Astrocyte of the hippocampus (primary cell): Measurements from ENCODE around the gene DUS2.
A peak's percentile ranks its signal among the peaks of the same experiment; 100 is the strongest.
"Not testable (repeated sequence)": the region's sequence is repeated elsewhere in the genome, so short reads cannot be mapped to it uniquely, and the experiment has no call there.

Experiments
- DNase-seq: peaks from one replicate; pipeline ENCODE4 v3.0.0; 2011; ENCODE audit warnings: low read depth, low spot score

DUS2 gene

DNA sequence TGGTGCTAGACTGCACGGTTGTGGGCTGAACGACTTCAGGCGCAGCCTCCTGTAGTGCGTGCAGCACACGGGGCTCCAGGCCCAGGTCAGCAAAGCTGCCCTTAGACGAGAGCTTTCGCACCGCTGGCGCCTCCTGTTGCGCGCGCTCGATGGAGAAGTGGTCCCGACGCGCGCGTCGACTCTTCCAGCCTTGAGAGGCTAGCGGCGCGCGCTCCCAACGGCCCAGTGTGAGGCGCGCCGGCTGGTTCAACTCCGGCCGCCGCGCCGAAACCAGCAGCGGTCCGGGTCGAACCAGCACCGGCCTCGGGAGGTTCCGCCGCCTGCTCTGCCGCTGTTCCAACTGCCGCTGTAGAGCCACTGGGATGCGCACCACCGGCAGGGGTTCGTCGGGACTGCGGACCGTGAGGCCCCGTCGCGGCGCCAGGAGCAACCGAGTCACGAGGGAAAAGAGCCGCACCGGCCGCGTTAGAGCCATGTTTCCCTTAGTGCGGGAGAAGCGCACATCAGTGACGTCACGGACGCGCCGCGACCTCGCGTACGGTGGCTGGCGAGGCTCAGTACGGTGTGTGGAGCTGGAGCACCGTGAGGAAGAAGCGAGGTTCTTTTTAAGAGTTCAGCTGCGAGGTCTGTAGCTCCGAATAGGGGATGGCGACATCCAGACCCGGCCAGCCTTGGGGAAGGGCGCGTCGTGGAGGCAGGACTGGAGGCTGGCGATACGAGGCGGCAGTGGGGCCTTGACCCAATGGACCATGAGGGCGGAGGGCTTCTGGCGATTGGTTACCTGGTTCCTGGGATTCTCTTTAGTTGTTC, at the start of gene DUS2, which contains the start of gene DDX28:
TSS of gene DUS2 (plus strand) at position 557 of the 810 bp plus-strand sequence. CDS start 14,740 bp downstream, outside the sequence.
TSS of gene DDX28 (minus strand) at position 505 of the 810 bp plus-strand sequence. CDS start at position 475, 30 bp downstream.
- peak; percentile 98 for DNase-seq

DNA sequence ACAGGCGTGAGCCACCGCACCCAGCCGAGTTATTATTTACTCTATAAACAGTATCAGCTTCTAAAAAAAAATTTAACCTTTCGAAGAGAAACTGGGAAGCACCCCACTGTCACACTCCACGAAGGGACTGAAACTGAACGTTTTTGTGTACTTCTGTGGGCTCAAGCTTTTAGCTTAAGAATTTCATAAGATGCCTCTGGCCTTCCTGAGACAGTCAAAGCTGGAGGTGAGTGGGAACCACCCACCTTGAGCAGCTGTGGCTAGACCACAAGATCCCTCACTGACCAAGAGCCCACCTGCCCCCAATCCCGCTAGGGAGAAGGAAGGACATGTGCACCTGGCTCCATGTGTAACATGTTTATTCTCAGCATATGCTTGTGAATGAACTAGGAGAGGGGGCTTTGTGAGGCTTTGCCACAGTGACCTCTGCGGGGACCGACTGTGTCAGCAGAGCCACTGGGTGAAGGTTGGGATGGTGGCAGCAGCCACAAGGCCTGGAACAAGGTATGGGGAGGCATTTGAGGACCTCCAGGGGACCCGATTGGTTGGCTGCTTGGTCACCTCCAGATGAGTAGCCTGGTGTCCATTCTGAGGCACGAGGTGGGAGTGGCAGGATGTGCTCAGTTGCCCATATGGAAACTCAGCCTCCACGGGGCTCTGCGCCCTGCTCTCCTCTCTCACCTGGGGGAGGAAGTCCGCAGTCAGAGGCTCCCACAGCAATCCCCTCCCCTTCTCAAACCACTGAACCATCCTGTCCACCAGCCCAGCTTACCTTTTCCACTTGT, 47.6 kb upstream of the DUS2 start:
- DNase-seq, result no peak

DNA sequence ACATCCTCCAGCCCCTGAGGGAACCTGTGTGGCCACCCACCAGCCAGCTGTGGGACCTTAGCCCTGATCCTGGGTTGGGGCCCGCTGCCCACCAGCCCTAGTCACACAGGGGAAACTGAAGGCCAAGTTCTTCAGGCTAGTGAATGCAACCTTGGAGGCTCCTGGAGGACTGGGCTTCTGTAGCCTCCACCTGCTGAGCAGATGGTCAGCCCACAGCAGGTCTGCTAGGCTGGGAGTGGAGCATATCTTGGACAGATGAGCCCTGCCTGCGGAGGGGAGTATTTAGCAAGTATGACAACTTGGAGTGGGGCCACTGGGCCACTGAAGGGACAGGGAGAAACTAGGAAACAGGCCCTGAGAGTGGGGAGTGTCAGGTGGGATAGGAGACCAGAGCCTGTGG, 46.9 kb upstream of the DUS2 start:
- no peak for DNase-seq

DNA sequence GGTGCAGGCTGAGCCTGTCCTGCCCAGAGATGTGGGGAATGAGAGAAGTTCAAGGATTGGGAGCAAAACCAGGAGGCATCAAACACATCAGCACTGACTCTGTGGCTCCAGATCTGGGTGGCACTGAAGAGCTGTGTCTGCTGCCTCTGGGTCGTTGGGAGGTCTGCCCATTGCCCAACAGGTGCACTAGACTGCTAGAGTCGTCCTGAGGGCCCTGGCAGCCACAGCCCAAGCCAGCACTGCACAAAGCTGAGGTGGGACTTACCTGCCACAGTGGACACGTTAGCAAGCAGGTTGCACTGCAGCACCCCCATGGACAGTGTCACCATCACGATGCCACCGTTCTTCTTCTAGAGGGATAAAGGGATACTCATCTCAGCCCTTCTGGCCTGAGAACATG, 46.1 kb upstream of the DUS2 start:
- no peak for DNase-seq

DNA sequence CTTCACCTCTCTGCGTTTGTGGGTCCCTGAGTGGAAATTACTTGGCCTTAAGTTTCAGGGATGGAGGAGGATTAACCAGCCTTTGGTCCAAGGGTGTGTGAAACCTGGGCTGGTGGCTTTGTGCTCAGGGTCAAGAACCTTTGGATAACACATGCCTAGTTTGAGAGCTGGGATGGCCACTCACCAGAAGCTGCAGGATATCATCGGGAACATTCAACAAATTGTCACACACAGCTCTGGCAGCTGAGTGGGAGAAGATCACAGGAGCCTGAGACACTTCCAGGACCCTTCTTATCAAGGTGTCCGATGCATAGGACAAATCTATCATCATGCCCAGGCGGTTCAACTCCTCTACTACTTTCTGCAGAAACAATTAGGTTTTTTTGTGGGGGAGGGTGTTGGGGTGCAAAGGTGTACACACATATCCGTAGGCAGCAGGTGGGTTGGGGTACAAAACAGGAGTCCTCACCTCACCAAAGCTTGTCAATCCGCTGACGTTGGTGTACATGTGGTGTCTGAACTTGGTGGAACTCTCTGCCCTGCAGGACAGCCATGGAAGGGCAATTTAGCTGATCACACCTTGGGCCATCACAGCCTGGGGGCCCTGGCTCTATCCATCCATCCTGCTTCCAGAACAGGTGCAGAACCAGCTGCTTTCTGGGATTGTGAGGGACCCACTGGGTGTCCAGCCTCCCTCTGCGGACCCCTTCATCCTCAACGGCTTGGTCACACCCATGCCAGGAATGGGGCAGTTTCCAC, 45.4 kb upstream of the DUS2 start:
- DNase-seq, result no peak

DNA sequence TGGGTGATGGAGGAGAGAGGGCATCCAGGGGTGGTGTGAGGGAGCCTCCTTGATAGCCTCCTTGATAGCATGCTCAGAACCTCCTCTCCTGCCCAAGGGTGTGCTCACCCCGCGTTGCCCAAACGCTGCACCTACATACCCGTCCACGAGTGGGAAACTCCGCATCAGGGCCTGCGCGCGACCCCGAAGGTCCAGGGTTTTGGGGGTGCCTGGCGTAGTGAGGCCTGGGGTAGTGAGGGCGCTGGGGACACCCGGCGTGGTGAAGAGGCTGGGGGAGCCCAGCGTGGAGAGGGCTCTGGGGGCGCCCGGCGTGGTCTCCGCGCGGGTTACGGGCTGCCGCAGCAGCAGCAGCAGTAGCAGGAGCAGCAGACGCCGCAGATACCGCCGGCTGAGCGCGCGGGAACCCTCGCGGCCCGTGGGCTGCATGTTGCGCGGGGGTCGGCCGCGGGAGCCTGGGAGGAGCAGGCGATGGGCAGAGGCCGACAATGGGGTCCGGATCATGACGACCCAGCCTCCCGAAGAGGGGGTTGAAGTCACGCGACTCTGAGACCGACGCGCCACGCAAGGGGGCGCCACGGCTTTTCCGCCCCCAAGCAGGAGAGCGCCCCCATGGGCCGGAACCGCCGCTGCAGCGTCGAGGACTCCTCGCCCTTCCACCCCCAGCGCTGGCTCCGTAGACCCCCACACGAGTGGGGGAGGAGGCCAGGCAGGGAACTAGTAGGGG, 43.0 kb upstream of the DUS2 start, which contains the start of gene DPEP3:
TSS of gene DPEP3 (minus strand) at position 545 of the 724 bp plus-strand sequence. CDS start at position 426, 119 bp downstream.
- DNase-seq, result no peak

DNA sequence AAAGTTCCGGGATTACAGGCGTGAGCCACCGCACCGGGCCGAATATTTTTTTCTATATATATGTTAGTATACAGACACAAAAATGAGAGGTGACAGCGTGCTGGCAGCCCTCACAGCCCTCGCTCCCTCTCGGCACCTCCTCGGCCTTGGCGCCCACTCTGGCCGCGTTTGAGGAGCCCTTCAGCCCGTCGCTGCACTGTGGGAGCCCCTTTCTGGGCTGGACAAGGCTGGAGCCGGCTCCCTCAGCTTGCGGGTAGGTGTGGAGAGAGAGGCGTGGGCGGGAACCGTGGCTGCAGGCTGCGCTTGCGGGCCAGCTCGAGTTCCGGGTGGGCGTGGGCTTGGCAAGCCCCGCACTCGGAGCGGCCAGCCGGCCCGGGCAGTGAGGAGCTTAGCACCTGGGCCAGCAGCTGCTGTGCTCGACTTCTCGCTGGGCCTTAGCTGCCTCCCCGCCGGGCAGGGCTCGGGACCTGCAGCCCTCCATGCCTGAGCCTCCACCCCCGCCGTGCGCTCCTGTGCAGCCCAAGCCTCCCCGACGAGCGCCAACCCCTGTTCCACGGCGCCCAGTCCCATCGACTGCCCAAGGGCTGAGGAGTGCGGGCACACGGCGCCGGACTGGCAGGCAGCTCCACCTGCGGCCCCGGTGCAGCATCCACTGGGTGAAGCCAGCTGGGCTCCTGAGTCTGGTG, 40.9 kb upstream of the DUS2 start:
- DNase-seq, result no peak

DNA sequence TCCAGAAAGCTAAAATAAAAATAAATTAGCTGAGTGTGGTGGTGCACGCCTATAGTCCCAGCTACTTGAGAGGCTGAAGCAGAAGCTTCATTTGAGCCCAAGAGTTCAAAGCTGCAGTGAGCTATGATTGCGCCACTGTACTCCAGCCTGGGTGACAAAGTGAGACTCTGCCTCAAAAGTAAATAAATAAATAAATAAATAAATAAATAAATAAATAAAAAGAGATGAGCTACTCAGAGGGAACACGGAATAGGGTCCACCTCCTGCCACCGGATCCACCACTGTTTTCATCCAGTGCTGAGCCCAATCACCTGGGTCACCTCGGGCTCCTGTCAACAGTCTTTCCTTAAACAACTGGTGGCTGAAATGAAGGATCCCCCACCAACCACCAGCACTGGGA, 36.1 kb upstream of the DUS2 start:
- no peak for DNase-seq

DNA sequence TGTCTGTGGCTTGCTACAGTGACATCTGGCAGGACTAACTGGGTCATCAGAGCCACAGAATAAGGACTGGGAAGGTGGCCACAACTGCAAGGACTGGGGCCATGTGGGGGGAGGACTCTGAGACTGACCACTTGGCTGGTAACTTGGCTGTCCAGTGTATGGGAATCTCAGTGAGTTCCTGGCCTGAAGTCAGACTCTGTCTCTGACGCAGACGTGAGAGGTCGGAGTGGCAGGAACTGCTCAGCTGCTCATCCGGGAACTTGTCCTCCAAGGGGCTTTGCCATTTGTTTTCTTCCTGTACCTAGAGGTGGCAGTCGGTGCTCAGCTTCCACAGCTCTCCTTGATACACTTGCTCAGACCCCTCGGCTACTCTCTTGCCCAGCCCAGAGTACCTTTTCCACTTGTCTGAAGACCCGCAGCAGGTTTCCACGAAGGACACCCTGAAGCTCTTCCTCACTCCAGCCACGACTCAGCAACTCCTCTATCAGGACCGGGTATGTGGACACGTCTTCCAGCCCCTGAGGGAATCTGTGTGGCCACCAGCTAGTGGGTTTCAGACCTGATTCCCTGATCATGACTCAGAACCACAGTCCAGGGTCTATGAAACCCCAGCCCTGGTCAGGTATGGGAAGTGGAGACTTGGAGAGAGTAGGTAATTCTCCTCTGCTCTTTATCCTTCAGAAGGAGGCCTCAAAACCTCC, 35.5 kb upstream of the DUS2 start:
- peak; percentile 45 for DNase-seq

DNA sequence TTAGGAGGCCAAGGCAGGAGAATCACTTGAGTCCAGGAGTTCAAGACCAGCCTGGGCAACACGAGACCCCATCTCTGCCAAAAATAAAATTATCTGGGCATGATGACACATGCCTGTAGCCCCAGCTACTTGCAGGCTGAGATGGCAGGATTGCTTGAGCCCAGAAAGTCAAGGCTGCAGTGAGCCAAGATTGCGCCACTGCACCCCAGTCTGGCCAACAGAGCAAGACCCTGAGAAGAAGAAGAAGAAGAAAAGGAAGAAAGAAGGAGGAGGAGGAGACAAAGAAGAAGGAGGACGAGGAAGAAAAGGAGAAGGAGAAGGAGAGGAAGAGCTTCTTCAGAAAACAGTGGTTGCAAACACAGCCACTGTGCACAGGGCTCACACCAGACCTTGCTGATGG, 34.4 kb upstream of the DUS2 start:
- DNase-seq, result no peak

DNA sequence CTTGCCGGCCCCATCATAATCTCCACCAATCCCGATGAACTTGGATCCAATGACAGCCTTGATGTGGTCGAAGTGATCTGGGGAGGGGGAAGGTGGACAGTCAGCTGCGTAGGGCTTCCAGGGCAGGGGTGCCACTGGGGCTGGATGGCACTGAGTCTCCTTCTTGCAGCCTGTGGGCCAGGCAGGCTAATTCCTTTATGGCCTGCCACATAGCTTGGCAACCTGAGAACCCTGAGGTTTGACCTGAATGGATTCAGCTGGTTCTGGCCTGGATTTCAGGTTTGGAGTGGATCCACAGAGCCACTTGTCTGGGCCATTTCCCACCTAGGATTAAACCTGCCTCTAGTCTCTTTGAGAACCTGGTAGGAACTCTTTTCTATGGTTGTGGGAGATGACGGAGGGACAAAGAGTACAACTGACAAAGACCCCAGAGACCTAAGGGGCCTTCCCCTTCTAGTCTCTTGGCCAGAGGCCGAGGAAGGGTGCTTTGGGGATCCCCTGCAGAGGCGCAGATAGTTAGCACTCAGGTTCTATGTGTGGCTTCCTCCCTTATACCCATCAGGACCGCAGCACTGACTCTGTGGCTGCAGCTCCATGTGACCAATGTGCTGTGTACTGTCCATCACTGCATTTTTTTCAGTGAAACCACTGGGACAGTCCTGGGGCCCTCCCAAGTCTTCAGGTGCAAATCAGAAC, 33.6 kb upstream of the DUS2 start:
- DNase-seq, result no peak

DNA sequence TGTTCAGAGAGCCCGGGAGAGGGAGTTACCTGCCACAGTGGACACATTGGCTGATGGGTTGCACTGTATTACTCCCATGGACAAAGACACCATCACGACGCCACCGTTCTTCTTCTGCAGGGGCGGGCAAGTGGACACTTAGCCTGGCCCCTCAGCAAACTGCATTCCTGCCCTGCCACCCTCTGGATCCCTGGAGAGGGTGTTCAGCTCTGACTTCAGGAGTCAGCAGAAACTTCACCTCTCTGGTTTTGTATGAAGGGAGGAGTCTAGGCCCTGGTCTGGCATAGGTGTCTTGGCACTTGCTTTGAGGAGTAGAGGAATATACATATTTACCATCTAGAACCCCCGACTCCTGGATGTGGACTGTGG, 33.1 kb upstream of the DUS2 start:
- no peak for DNase-seq

DNA sequence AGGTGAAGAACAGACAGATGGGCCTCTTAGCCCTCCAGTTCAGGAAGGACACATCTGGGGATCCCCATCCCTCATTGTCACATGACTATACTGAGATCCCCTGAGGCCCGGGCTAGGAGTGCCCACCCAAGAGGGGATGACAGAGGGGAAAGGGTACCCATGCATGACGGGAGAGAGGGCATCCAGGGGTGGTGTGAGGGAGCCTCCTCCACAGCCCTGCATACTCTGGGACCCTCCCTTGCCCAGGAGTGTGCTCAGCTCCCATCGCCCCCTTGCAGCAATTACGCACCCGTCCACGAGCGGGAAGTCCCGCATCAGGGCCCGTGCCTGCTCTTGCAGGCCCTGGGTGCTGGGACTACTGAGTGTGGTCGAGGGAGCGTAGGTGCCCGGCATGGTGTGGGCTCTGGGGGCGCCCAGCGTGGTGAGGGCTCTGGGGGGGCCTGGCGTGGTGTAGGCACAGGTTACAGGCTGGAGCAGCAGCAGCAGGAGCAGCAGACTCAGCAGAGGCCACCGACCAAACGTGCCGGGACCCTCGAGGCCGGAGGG, 30.4 kb upstream of the DUS2 start:
- no peak for DNase-seq

DNA sequence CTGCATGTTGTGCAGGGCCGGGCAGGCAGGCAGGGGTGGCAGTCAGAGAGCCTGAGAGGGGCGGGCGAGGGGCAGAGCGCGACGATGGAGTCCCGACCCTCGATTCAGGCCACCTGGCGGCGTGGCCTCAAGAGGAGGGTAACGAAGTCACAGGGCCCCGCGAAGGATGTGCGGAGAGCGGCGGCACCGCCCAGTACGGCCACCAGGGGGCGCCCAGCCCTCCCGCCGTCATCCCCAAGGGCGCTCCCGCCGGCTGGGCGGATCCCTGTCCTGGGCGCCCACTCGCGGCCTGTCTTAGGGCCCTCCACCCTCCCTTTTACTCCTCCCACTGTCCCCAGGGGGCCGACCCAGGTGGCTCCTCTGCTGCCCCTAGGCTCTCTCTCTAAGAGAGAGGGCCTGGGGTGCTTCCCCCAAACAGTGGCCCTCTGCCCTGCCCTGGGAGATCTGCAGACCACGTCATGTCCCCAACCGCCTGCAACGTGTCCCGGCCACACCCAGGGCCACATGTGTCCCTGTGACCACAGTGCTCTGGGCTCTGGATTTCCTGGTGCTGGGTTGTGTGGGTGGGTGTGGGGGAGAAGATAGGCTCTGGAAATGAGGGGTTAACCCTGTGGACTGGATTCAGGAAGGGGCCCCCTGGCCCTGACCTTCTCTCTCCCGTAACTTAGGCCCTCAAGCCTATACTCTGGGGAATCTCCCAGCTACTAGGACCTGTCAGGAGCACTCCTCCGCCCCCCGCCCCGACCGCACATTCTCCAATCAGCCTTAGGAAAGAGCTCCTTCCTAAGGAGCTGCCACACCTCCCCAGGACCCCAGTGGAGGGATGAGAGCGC, 29.7 kb upstream of the DUS2 start:
- DNase-seq, result peak; percentile 84

DNA sequence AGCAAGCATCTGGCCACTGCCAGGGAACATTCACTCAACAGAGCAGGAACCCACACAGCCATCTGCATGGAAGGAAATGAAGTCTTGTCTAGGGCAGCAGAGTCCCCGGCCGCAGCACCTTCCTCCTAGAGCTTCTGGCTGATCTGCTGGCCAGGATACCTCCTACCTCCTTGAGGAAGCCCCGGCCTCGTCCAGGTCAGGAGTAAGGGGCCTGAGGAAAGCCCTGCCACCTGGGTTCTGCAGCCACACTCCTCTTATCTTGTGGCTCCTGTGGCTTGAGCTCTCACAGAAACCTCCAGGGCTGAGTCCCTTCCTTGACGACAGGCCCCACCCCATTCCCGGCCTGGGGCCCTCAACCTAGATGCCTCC, 29.1 kb upstream of the DUS2 start:
- not testable (repeated sequence) for DNase-seq

DNA sequence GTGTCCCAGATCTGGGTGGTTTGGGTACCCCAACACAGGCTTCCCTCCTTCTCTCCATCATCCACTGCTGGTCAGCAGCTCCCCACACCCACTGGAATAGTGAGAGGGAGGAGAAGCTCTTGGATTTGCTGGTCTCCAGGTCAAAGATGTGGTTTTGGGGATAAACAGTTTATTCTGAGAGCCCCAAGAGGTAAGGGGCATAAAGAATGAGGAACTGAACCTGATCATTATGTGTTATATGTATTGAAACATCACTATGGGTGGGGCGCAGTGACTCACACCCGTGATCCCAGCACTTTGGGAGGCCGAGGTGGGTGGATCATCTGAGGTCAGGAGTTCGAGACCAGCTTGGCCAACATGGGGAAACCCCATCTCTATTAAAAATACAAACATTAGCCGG, 27.7 kb upstream of the DUS2 start:
- no peak for DNase-seq

DNA sequence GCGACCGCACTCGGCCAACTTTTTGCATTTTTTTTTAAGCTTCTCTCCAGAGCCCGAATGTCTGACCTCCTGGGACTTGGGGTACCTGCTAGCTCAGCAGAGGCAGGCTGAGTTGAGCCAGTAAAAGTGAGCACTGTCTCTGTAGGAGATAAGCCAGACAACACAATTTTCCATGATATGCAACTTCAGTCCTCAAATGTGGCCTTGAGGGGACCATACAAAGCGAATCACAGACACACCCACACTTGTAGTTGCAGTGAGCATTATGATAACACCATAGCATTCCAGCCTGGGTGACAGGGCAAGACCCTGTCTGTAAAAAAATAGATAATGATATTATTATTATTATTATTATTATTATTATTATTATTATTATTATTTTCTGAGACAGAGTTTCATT, 26.4 kb upstream of the DUS2 start:
- DNase-seq, result no peak

DNA sequence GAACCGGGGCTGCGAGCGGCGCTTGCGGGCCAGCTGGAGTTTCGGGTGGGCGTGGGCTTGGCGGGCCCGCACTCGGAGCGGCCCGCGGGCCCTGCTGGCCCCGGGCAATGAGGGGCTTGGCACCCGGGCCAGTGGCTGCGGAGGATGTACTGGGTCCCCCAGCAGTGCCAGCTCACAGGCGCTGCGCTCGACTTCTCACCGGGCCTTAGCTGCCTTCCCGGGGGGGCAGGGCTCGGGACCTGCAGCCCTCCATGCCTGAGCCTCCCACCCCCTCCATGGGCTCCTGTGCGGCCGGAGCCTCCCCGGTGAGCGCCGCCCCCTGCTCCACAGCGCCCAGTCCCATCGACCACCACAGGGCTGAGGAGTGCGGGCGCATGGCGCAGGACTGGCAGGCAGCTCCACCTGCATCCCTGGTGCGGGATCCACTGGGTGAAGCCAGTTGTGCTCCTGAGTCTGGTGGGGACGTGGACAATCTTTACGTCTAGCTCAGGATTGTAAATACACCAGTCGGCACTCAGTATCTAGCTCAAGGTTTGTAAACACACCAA, 24.8 kb upstream of the DUS2 start:
- DNase-seq, result not testable (repeated sequence)
